Measurements from ENCODE around the gene NINL.

DNA sequence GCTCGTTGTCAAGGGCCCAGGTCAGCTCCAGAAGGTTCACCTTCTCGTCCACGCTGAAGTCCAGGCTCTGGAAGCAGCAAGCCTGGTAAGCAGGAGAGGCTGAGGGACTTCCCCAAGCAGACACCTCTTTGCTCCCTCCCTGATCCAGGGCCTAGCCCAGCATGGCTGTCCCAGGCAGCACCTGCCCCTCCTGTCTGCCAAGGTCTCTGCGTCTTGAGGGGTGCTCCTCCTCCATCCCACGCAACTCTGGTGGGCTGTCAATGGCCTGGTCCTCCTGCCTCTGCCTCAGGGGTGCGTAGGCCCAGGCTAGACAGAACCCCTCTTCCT is 87.1 kb downstream of the NINL start:
- TF ChIP-seq CTCF (IDR thresholded peaks at IDR 0.05; ENCODE audit: low read depth, low read length, poor library complexity, severe bottlenecking) (no peak), EZH2phosphoT487 (IDR thresholded peaks at IDR 0.05; ENCODE audit: borderline replicate concordance, low read length) (no peak)

All from DOHH2 (cell line).